Measurements from ENCODE around the gene KRTAP13-2.

GRCh38 chr21:30372139-30372770 lies at the start of gene KRTAP13-2:
- TF ChIP-seq CTCF (IDR thresholded peaks at IDR 0.05) (no peak), POLR2A (IDR thresholded peaks at IDR 0.05) (no peak), POLR2AphosphoS5 (IDR thresholded peaks at IDR 0.05) (no peak)

Measured in sigmoid colon (tissue), 4 donors.